Nucleus accumbens (tissue), 56 donors: ENCODE measurements around the gene MYO18A.
"Not testable (repeated sequence)": the region's sequence is repeated elsewhere in the genome, so short reads cannot be mapped to it uniquely, and the experiment has no call there.

Source experiments
- DNase-seq, 56 donors: peaks; one replicate each; lab custom pipeline; 2025; lab: John Stamatoyannopoulos, UW

The MYO18A gene

GRCh38 chr17:29180034-29180787 is at the start of gene MYO18A:
MYO18A (minus strand) TSS chr17:29180398; CDS start chr17:29166940, 13,458 bp downstream.
- DNase-seq, result peak in 51 of 56 donors; percentile 41 to 89 (median 76)

- no peak for DNase-seq
Measured at GRCh38 chr17:29225396-29225795, 45.2 kb upstream of the MYO18A start.

- not testable (repeated sequence) for DNase-seq
Measured at GRCh38 chr17:29221338-29221737, 41.1 kb upstream of the MYO18A start.

- peak in 52 of 56 donors; percentile 25 to 90 (median 72) for DNase-seq
Measured at GRCh38 chr17:29219378-29220047, 39.3 kb upstream of the MYO18A start.

GRCh38 chr17:29216856-29217255 is 36.7 kb upstream of the MYO18A start:
- no peak for DNase-seq

GRCh38 chr17:29216181-29216580 is 36.0 kb upstream of the MYO18A start:
- no peak for DNase-seq

GRCh38 chr17:29215717-29216116 is 35.5 kb upstream of the MYO18A start:
- DNase-seq, result no peak

- DNase-seq, result no peak
Measured at GRCh38 chr17:29215174-29215573, 35.0 kb upstream of the MYO18A start.

- DNase-seq, result peak in 3 of 56 donors; percentile 8 to 33 (median 11)
Measured at GRCh38 chr17:29214215-29215146, 34.3 kb upstream of the MYO18A start.

GRCh38 chr17:29212681-29213121 is 32.5 kb upstream of the MYO18A start:
- DNase-seq, result peak in 51 of 56 donors; percentile 19 to 92 (median 73)

GRCh38 chr17:29212094-29212631 is 32.0 kb upstream of the MYO18A start:
- no peak for DNase-seq

GRCh38 chr17:29210879-29211278 is 30.7 kb upstream of the MYO18A start:
- no peak for DNase-seq

- DNase-seq, result no peak
Measured at GRCh38 chr17:29209073-29209472, 28.9 kb upstream of the MYO18A start.

- DNase-seq, result no peak
Measured at GRCh38 chr17:29207975-29208374, 27.8 kb upstream of the MYO18A start.

GRCh38 chr17:29205047-29205446 is 24.8 kb upstream of the MYO18A start:
- peak in 1 of 56 donors; percentile 13 for DNase-seq

GRCh38 chr17:29204068-29204804 is 24.0 kb upstream of the MYO18A start:
- not testable (repeated sequence) for DNase-seq

- no peak for DNase-seq
Measured at GRCh38 chr17:29197516-29198272, 17.5 kb upstream of the MYO18A start.

- DNase-seq, result no peak
Measured at GRCh38 chr17:29196769-29197515, 16.7 kb upstream of the MYO18A start.
